ENCODE measurements around the gene ZNF165.
A peak's percentile ranks its signal among the peaks of the same experiment; 100 is the strongest.
"Not testable (repeated sequence)": the region's sequence is repeated elsewhere in the genome, so short reads cannot be mapped to it uniquely, and the experiment has no call there.

Gene ZNF165

GRCh38 chr6:28080381-28080630 lies at the start of gene ZNF165:
TSS of gene ZNF165 (plus strand) at chr6:28080568. CDS start at chr6:28085481, 4,913 bp downstream.
- DNase-seq = not testable (repeated sequence)

DNA sequence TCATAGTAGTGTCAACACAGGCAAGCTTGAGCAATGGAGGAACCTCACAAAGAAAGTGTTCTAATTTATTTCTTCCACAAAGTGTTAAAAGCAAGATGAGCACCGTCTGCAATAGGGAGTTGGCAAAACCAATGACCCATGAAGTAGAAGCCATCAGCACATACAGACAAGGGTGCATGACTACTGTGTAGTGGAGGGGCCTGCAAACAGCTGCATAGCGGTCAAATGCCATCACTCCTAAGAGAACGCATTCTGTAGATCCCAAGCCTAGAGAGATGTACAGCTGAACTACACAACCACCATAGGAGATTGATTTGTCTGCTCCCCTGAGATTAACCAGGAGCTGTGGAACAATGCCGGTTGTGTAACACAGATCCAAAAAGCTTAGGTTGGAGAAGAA lies 26.8 kb upstream of the ZNF165 start:
- no peak for DNase-seq

DNA sequence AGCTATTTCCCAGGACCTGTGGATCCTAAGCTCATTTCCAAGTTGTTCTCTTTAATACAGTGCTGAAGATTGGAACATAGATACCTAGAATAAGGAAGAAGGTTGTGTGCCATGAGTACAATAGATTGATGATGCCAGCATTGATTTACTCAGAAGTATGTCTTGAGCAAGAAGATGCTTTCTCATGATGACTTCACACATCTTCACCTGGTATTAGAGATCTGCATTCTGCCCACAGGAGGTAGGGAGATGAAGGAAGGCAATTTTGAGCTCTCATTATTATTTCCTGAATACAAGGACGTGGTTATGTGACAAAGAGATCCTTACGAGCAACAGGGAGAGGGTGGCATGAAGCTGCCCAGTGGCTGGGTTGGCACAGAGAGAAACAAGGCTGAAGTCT lies 20.0 kb upstream of the ZNF165 start:
- DNase-seq = no peak

DNA sequence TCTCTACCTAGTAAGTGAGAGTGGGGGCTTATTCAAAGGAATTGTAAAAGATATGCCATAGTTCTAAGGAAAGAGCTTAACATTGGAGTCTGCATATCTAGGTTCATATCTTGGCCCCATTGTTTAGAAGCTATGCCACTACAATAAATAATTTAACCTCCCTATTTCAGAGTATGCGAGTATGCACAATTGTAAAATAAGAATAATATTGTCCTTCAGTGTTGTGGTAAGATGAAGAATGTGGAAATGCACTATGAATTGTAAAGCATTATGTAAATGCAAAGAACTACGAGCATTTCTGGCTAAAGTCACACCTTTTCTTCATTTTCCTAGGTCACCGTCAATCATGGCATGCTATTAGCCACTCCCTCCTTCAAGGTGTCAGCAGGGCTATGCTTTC lies 16.1 kb upstream of the ZNF165 start:
- no peak for DNase-seq

DNA sequence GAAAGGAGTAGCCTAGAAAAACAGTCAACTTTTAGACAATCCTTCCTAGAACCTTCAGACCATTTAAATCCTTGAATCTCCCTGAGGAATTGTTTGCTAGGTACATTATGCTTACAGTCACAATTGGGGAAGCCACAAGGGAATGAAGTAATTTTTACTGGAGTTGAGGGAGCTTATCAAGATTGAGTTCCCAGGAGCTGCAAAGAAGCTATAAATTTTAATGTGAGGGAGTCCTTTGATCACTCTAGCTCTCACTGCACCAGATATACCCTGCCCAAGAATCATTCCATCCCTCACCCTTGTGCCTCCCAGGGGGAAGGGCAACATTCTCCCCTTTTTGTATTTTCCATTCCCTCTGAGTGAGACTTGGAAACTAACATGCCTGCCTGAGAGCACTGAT lies 12.3 kb upstream of the ZNF165 start:
- no peak for DNase-seq

- not testable (repeated sequence) for DNase-seq
Observed at GRCh38 chr6:28070968-28071367, 9.4 kb upstream of the ZNF165 start.

- peak; percentile 12 for DNase-seq
Observed at GRCh38 chr6:28078050-28078449, 2.3 kb upstream of the ZNF165 start.

- no peak for DNase-seq
Observed at GRCh38 chr6:28078836-28079235, 1.5 kb upstream of the ZNF165 start.

- peak; percentile 98 for DNase-seq
Observed at GRCh38 chr6:28080631-28081485, 490 bp downstream of the ZNF165 start.

- DNase-seq = peak; percentile 51
Observed at GRCh38 chr6:28081486-28081751, 1.1 kb downstream of the ZNF165 start.

DNA sequence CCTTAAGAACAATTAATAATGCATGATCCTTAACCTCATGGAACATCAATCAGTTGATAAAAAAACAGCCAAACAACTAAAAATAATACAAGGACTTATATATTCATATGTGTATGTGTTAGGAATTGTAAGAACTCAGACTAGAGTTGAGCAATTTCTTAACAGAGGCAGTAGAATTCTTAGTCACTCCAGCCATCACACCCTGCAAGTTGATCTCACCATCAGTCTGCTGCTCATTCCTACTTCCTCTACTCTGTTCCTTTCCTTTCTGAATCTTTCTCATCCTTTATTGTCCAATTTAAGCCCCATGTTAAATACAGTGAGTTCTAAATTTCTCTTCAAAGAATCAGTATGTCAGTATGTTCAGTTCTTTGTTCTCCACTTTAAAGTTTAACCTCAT lies 2.6 kb downstream of the ZNF165 start:
- no peak for DNase-seq

DNA sequence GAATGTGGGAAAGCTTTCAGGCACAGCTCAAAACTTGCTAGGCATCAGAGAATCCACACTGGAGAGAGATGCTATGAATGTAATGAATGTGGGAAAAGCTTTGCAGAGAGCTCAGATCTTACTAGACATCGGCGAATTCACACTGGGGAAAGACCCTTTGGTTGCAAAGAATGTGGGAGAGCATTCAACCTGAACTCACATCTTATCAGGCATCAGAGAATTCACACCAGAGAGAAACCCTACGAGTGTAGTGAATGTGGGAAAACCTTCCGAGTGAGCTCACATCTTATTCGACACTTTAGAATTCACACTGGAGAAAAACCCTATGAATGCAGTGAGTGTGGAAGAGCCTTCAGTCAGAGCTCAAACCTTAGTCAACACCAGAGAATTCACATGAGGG lies 8.7 kb downstream of the ZNF165 start:
- DNase-seq = no peak

- DNase-seq = no peak
Observed at GRCh38 chr6:28090917-28091586, 10.7 kb downstream of the ZNF165 start.

DNA sequence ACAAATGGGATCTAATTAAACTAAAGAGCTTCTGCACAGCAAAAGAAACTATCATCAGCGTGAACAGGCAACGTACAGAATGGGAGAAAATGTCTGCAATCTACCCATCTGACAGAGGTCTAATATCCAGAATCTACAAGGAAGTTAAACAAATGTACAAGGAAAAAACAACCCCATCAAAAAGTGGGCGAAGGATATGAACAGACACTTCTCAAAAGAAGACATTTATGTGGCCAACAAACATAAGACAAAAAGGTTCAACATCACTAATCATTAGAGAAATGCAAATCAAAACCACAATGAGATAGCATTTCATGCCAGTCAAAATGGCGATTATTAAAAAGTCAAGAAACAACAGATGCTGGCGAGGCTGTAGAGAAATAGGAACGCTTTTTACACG lies 21.9 kb downstream of the ZNF165 start:
- not testable (repeated sequence) for DNase-seq

- not testable (repeated sequence) for DNase-seq
Observed at GRCh38 chr6:28102699-28103098, 22.3 kb downstream of the ZNF165 start.

GRCh38 chr6:28104392-28105244 lies 24.2 kb downstream of the ZNF165 start:
- peak; percentile 94 for DNase-seq

DNA sequence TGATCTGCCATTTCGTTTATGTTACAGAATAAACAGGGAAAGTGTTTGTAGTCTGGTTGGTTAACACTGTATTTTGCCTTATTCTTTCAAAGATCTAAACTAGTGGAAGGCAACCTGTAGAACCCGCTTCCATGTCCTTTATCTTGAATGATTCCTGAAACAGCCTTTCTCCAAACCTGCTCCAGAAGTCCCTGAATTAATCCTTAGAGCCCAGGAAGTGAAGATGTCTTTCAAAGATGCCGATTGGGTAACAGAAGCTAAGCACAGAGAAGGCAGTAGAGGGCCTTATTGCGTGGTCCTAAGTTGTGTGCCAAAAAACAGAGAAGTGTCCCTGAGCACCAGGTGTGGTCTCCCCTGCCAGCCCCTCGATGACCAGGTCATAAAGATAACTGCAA lies 24.9 kb downstream of the ZNF165 start:
- DNase-seq = peak; percentile 65

- no peak for DNase-seq
Observed at GRCh38 chr6:28107506-28107905, 27.1 kb downstream of the ZNF165 start.

GRCh38 chr6:28111964-28112363 lies 31.6 kb downstream of the ZNF165 start:
- no peak for DNase-seq

DNA sequence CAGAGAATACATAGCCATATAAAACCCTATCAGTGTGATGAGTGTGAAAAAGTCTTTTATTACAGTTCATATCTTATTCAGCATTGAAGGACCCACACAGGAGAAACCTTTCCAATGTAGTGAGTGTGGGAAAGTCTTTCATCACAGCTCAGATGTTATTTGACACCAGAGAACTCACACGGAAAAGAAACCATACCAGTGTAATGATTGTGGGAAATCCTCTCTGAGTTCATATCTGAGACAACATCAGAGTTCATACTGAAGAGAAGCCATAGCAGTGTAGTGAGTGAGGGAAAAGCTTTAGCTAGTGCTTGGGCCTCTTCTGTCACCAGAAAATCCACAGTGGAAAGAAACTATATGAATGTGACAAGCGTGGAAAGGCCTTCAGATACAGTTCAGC lies 35.4 kb downstream of the ZNF165 start:
- DNase-seq = no peak

GRCh38 chr6:28117386-28118050 lies 37.1 kb downstream of the ZNF165 start:
- DNase-seq = peak; percentile 50

GRCh38 chr6:28118217-28118616 lies 37.8 kb downstream of the ZNF165 start:
- DNase-seq = no peak

- DNase-seq = peak; percentile 31
Observed at GRCh38 chr6:28121876-28122275, 41.5 kb downstream of the ZNF165 start.
